ENCODE results near the gene COL11A2.

- TF ChIP-seq CTCF (IDR thresholded peaks at IDR 0.05; ENCODE audit: extremely low read depth in 1 of 2, insufficient read depth in 1 of 2, low read depth in 1 of 2, low read length in 2 of 2) (no peak), JUN (IDR thresholded peaks at IDR 0.05; ENCODE audit: borderline replicate concordance, insufficient read depth, insufficient read length, low read depth) (no peak), POLR2A (IDR thresholded peaks at IDR 0.05; ENCODE audit: low read depth, low read length) (no peak), EZH2 (IDR thresholded peaks at IDR 0.05; ENCODE audit: borderline replicate concordance, low read depth, low read length, severe bottlenecking) (no peak), MYC (IDR thresholded peaks at IDR 0.05; ENCODE audit: low read depth, low read length) (no peak), POLR2AphosphoS5 (IDR thresholded peaks at IDR 0.05; ENCODE audit: insufficient read depth, low read depth, low read length) (no peak)
These were observed 2.2 kb upstream of the COL11A2 start for GRCh38 chr6:33194431-33194979.

Measured in endothelial cell of umbilical vein (primary cell).